Fibroblast of villous mesenchyme (primary cell): ENCODE measurements around the gene VSIR. TPM values are rescaled to one million over a fixed set of nuclear protein-coding genes. Genes with fewer than 3 reads are reported as not detected.

Experiments
- DNase-seq: peaks from one replicate; pipeline ENCODE4 v3.0.0-alpha.2; 2010; ENCODE audit warnings: low read depth
- H3K4me3 ChIP-seq: 2 replicates; pipeline ENCODE4 v1.5.1; 2011; ENCODE audit warnings: low read depth, mild to moderate bottlenecking, low read length
- total RNA-seq: library from RNA; depleted of rRNA; stranded (reverse); fragments of >200 nt; gene quantifications from 2 replicates; pipeline ENCODE4 v1.2.3, GENCODE V29; 2012
- TF ChIP-seq, protein P1 (sequence below): IDR thresholded peaks from 2 replicates; pipeline ENCODE4 v1.5.1; 2012; ENCODE audit warnings: low read depth, mild to moderate bottlenecking, low read length; ENCODE audit not compliant: insufficient read depth

Gene VSIR
- total RNA-seq, 1 donor = 57.4 TPM

DNA sequence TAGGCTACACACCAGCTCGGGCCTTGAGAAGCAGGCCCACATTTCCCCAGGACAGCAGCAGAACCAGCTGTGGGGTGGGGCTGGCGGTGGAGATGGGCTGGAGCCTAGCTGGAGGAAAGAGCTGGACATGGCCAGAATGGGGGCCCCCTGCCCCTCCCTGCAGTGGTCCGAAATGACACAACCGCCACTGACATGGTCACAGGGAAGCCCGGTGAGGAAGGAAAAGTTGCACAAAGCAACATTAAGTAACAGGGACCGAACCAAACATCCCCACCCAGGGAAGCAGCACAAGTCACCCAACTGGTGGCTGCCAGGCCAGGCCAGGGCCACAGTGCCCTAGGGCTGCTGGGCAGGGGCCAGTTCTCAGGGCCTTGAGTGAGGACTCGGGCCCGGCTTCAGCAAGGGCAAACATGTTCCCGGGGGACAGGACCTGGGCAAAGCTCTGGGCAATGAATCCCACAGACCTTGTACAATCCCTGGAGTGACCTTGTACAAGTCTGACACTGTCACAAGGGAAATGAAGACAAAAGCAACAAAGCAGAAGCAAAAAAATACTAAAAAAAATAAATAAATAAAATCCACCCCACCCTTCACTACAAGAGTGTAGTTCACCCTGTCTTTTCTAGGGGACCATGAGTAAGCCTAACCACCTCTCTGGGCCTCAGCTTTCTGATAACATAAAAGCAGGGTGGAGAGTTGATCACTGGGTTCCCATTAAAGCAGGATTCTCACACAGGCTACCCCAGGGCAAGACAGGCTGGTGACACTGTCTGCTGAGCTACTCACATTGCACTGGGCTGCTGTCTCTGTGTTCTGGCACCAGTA lies 44.7 kb upstream of the VSIR start:
- no peak for DNase-seq
- no peak overlapping the region for H3K4me3 ChIP-seq
- TF ChIP-seq, protein P1, sequence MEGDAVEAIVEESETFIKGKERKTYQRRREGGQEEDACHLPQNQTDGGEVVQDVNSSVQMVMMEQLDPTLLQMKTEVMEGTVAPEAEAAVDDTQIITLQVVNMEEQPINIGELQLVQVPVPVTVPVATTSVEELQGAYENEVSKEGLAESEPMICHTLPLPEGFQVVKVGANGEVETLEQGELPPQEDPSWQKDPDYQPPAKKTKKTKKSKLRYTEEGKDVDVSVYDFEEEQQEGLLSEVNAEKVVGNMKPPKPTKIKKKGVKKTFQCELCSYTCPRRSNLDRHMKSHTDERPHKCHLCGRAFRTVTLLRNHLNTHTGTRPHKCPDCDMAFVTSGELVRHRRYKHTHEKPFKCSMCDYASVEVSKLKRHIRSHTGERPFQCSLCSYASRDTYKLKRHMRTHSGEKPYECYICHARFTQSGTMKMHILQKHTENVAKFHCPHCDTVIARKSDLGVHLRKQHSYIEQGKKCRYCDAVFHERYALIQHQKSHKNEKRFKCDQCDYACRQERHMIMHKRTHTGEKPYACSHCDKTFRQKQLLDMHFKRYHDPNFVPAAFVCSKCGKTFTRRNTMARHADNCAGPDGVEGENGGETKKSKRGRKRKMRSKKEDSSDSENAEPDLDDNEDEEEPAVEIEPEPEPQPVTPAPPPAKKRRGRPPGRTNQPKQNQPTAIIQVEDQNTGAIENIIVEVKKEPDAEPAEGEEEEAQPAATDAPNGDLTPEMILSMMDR = no peak

- no peak overlapping the region for H3K4me3 ChIP-seq
- DNase-seq = no peak
- TF ChIP-seq, protein P1 = no peak
Measured at GRCh38 chr10:71816936-71817618, 43.8 kb upstream of the VSIR start.

- TF ChIP-seq, protein P1 = no peak
- H3K4me3 ChIP-seq = no peak overlapping the region
- no peak for DNase-seq
Measured at GRCh38 chr10:71816421-71816851, 43.1 kb upstream of the VSIR start.

- TF ChIP-seq, protein P1 = no peak
- no peak for DNase-seq
- no peak overlapping the region for H3K4me3 ChIP-seq
Measured at GRCh38 chr10:71815515-71816130, 42.3 kb upstream of the VSIR start.

- no peak overlapping the region for H3K4me3 ChIP-seq
- TF ChIP-seq, protein P1 = peak; percentile 7
- DNase-seq = no peak
Measured at GRCh38 chr10:71814922-71815411, 41.6 kb upstream of the VSIR start.

- TF ChIP-seq, protein P1 = no peak
- no peak for DNase-seq
Measured at GRCh38 chr10:71812913-71813590, 39.7 kb upstream of the VSIR start.

More at GRCh38 chr10:71812913-71813590, 39.7 kb upstream of the VSIR start:
- no peak overlapping the region for H3K4me3 ChIP-seq
